Measurements from ENCODE around the gene TBC1D3B.
"Not testable (repeated sequence)": the region's sequence is repeated elsewhere in the genome, so short reads cannot be mapped to it uniquely, and the experiment has no call there.

TBC1D3B gene

GRCh38 chr17:36201506-36201905, 25.1 kb upstream of the TBC1D3B start:
- not testable (repeated sequence) for DNase-seq (ENCODE audit: low read depth in 2 of 3, low spot score in 2 of 3)

- DNase-seq (ENCODE audit: low read depth in 2 of 3, low spot score in 2 of 3) = not testable (repeated sequence)
These were observed 24.7 kb upstream of the TBC1D3B start for GRCh38 chr17:36201102-36201501.

- no peak for DNase-seq (ENCODE audit: low read depth in 2 of 3, low spot score in 2 of 3)
These were observed 22.5 kb upstream of the TBC1D3B start for GRCh38 chr17:36198831-36199465.

- no peak for DNase-seq (ENCODE audit: low read depth in 2 of 3, low spot score in 2 of 3)
These were observed 20.9 kb upstream of the TBC1D3B start for GRCh38 chr17:36197387-36197703.

- no peak for DNase-seq (ENCODE audit: low read depth in 2 of 3, low spot score in 2 of 3)
These were observed 19.7 kb upstream of the TBC1D3B start for GRCh38 chr17:36196131-36196486.

GRCh38 chr17:36195434-36196130, 19.1 kb upstream of the TBC1D3B start:
- DNase-seq (ENCODE audit: low read depth in 2 of 3, low spot score in 2 of 3) = no peak

GRCh38 chr17:36194832-36195433, 18.5 kb upstream of the TBC1D3B start:
- DNase-seq (ENCODE audit: low read depth in 2 of 3, low spot score in 2 of 3) = not testable (repeated sequence)

GRCh38 chr17:36194147-36194831, 17.9 kb upstream of the TBC1D3B start:
- DNase-seq (ENCODE audit: low read depth in 2 of 3, low spot score in 2 of 3) = not testable (repeated sequence)

- DNase-seq (ENCODE audit: low read depth in 2 of 3, low spot score in 2 of 3) = no peak
These were observed 16.9 kb upstream of the TBC1D3B start for GRCh38 chr17:36193216-36193775.

GRCh38 chr17:36190549-36191330, 14.3 kb upstream of the TBC1D3B start:
- DNase-seq (ENCODE audit: low read depth in 2 of 3, low spot score in 2 of 3) = not testable (repeated sequence)

- not testable (repeated sequence) for DNase-seq (ENCODE audit: low read depth in 2 of 3, low spot score in 2 of 3)
These were observed 13.6 kb upstream of the TBC1D3B start for GRCh38 chr17:36189993-36190392.

GRCh38 chr17:36188891-36189306, 12.5 kb upstream of the TBC1D3B start:
- no peak for DNase-seq (ENCODE audit: low read depth in 2 of 3, low spot score in 2 of 3)

- not testable (repeated sequence) for DNase-seq (ENCODE audit: low read depth in 2 of 3, low spot score in 2 of 3)
These were observed 11.7 kb upstream of the TBC1D3B start for GRCh38 chr17:36187943-36188665.

GRCh38 chr17:36186810-36187763, 10.7 kb upstream of the TBC1D3B start:
- DNase-seq (ENCODE audit: low read depth in 2 of 3, low spot score in 2 of 3) = not testable (repeated sequence)

GRCh38 chr17:36185416-36185815, 9.0 kb upstream of the TBC1D3B start:
- DNase-seq (ENCODE audit: low read depth in 2 of 3, low spot score in 2 of 3) = no peak

GRCh38 chr17:36184023-36184765, 7.8 kb upstream of the TBC1D3B start:
- DNase-seq (ENCODE audit: low read depth in 2 of 3, low spot score in 2 of 3) = no peak

- DNase-seq (ENCODE audit: low read depth in 2 of 3, low spot score in 2 of 3) = no peak
These were observed 6.8 kb upstream of the TBC1D3B start for GRCh38 chr17:36183001-36183971.
